Psoas muscle (tissue), 8 donors: ENCODE measurements around the gene MORN1. TPM values are rescaled to one million over a fixed set of nuclear protein-coding genes. Genes with fewer than 3 reads are reported as not detected.

ENCODE experiments used
- ATAC-seq, 4 donors: fragments of 200-7000 bp; cut with Tn5 transposase; one replicate each; pipeline ENCODE4 v1.9.1; 2020; ENCODE audit warnings: moderate library complexity in 3 of 4, mild to moderate bottlenecking in 2 of 4
- DNase-seq, 2 donors: peaks; one replicate each; pipeline ENCODE4 v3.0.0-alpha.2; 2020
- H3K27ac ChIP-seq: fragments of 200-600 bp; one replicate; pipeline ENCODE4 v1.8.0; 2022
- H3K27me3 ChIP-seq, 3 donors: fragments of 200-600 bp in 1 of 3; one replicate each; pipeline versions ENCODE4 v1.6.1 to v1.8.0; 2013 to 2022; ENCODE audit warnings: low read length in 2 of 3, mild to moderate bottlenecking in 2 of 3, moderate library complexity in 1 of 3; ENCODE audit not compliant: insufficient read depth in 3 of 3
- H3K36me3 ChIP-seq, 2 donors: fragments of 200-600 bp in 1 of 2; one replicate each; pipeline versions ENCODE4 v1.6.1 to v1.8.0; 2013 to 2022; ENCODE audit warnings: low read depth in 1 of 2, mild to moderate bottlenecking in 1 of 2, moderate library complexity in 1 of 2; ENCODE audit not compliant: insufficient read depth in 1 of 2
- H3K4me1 ChIP-seq: fragments of 200-600 bp; one replicate; pipeline ENCODE4 v1.8.0; 2022
- H3K4me3 ChIP-seq: fragments of 200-600 bp; one replicate; pipeline ENCODE4 v1.8.0; 2022; ENCODE audit warnings: mild to moderate bottlenecking
- H3K9me3 ChIP-seq: fragments of 200-600 bp; one replicate; pipeline ENCODE4 v1.8.0; 2022
- WGBS, 3 donors: extraction: QIAGEN DNeasy Blood & Tissue Kit; methylation state at CpG; one replicate each; pipeline versions ENCODE4 v1.1.6 to v1.1.7; 2013; 5-methylcytosine and 5-hydroxymethylcytosine counted together
- intact Hi-C, 2 donors: fragments of 100-400 bp; cut with DNase I; formaldehyde crosslinking; loops; one replicate each; pipeline versions ENCODE4 v1.11.0 to v1.14.2; 2022
- polyA plus RNA-seq, 3 donors: library from polyadenylated mRNA; stranded (reverse); fragments of 200-250 nt; gene quantifications; one replicate each; pipeline ENCODE4 v1.2.3, GENCODE V29; 2013
- total RNA-seq, 4 donors: library from RNA; stranded (reverse); fragmentation: NEBNext Ultra II Directional in 2 of 4; extraction: Animal tissue kit (Norgen Biotek cat#: 25700) in 2 of 4; gene quantifications; one replicate each; pipeline versions ENCODE4 v1.2.1 to v1.2.4, GENCODE V29; 2021 to 2023
- TF ChIP-seq, protein P1 (sequence below): fragments of 200-600 bp; IDR thresholded peaks from one replicate; pipeline ENCODE4 v1.8.0; 2022; ENCODE audit warnings: antibody characterized with exemption
- donor health status: healthy with polysubstance abuse.
- donor health status: DM: no; HTN: no; CAD: no; lungs with moderate emphysema.
- donor health status: Bipolar disorder and iron deficiency.
- donor health status: healthy.
- donor health status: DM: yes; HTN: yes; CAD: no.
- donor health status: DM: no; HTN: no; CAD: no.
- donor health status: DM: no; HTN: no; CAD: no.
- donor health status: DM: yes; HTN: yes; CAD: no.

MORN1 gene
- total and polyA plus RNA-seq, 7 donors, result 1.2 to 7.3 (median 4.2) TPM

DNA sequence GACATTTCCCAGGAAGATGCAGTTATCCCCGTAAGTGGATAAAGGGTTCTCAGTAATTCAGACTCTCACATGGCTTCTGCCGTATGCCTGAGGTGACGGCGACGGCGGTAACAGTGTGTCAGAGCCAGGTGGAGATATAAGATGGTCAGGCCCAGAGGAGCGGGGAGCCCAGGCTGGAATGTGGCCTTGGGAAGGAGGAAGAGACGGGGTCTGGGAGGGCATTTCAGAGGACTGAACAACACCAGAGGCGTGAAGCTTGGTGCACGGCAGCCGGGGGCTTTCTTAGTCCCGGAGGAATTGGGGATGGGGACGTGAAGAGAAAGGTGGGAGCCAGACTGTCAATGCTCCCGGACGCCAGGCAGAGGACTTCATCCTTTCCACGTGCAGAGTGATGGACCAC lies 1.3 kb upstream of the MORN1 start:
- ATAC-seq (no peak), DNase-seq (no peak)
- intact Hi-C loops, result loop anchor here in 1 of 2 donors (5.0 kb wide), 1 partner anchor 135 kb away; the partner anchor contains the start of gene PANK4
- Histone ChIP-seq H3K9me3 (no peaks in the 10 kb centered on the region), H3K27ac (peak overlapping the region; percentile 83), H3K36me3 (peaks cover 0 to 32% of the 10 kb centered on the region in 2 donors), H3K4me3 (peak overlapping the region; percentile 99), H3K27me3 (no peaks in the 10 kb centered on the region), H3K4me1 (peaks cover 31% of the 10 kb centered on the region)
- WGBS, 3 donors, result 32 to 47% (median 36%) methylated on average over 16 of the region's 16 CpGs
- TF ChIP-seq, protein P1, sequence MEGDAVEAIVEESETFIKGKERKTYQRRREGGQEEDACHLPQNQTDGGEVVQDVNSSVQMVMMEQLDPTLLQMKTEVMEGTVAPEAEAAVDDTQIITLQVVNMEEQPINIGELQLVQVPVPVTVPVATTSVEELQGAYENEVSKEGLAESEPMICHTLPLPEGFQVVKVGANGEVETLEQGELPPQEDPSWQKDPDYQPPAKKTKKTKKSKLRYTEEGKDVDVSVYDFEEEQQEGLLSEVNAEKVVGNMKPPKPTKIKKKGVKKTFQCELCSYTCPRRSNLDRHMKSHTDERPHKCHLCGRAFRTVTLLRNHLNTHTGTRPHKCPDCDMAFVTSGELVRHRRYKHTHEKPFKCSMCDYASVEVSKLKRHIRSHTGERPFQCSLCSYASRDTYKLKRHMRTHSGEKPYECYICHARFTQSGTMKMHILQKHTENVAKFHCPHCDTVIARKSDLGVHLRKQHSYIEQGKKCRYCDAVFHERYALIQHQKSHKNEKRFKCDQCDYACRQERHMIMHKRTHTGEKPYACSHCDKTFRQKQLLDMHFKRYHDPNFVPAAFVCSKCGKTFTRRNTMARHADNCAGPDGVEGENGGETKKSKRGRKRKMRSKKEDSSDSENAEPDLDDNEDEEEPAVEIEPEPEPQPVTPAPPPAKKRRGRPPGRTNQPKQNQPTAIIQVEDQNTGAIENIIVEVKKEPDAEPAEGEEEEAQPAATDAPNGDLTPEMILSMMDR, result no peak

DNA sequence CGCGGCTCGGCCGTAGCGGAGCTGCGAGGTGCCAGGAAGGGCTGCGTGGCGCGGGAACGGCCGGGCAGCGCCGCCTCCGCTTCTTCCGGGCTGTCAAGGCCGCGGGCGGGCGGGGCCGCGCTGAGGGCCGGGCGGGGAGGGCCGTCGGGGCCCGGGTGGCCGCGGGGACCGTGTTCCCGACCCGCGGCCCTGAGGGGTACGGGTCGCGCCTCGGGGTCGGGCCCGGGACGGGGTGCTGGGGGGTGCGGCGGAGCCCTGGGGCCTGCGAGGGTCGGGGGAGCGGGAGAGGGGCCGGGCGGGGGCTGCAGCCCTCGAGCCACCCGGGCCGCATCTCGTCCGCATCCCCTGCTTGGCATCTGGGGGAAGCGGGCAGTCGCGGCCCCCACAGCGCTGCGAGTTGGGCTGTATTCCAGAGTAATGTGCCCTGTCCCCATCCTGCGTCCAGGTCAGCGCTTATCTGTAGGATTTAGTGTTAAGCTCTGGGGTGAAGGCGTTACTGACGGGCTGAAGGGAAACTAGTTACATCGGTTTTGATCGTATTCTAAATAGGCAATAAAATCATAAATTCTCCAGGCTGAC lies 666 bp upstream of the MORN1 start:
- Histone ChIP-seq H3K9me3 (no peaks in the 10 kb centered on the region), H3K36me3 (peaks cover 0 to 31% of the 10 kb centered on the region in 2 donors), H3K4me3 (peak overlapping the region; percentile 99), H3K4me1 (peaks cover 31% of the 10 kb centered on the region), H3K27me3 (no peaks in the 10 kb centered on the region), H3K27ac (peak overlapping the region; percentile 83)
- DNase-seq (no peak), ATAC-seq (peak in 2 of 4 donors; percentile 25 to 40)
- intact Hi-C loops, result loop anchor here in 1 of 2 donors (5.0 kb wide), 1 partner anchor 135 kb away; the partner anchor contains the start of gene PANK4
- TF ChIP-seq, protein P1, result no peak
- WGBS, 3 donors, result 1 to 2% (median 1%) methylated on average over 11 to 62 of the region's 62 CpGs

DNA sequence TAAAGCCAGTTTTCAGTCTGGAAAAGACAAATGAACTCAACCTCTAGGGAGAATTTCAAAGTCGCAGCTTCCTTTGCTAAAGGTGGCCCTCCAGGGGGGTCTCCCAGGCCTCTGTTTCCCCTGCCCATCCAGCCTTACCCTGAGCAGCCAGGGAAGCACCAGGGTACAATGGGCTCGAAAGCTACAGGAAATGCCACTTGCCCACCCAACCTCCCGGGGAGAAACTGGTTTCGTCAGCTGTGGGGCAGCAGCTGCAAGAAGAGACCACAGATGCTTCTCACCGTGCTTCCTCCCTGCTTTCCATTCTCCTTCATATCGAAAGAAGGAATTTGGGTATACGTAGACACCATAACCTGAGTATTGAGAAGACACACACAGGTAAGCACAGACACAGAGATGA lies 1.7 kb downstream of the MORN1 start:
- Histone ChIP-seq H3K9me3 (no peaks in the 10 kb centered on the region), H3K36me3 (peaks cover 0 to 12% of the 10 kb centered on the region in 2 donors), H3K27me3 (no peaks in the 10 kb centered on the region), H3K27ac (no peak overlapping the region), H3K4me3 (no peak overlapping the region), H3K4me1 (peaks cover 31% of the 10 kb centered on the region)
- TF ChIP-seq, protein P1, result no peak
- ATAC-seq (no peak), DNase-seq (peak in 1 of 2 donors; percentile 29)
- 79 to 84% (median 82%) methylated on average over 7 of the region's 7 CpGs for WGBS, 3 donors
- intact Hi-C loops, result loop anchor here in 1 of 2 donors (5.0 kb wide), 1 partner anchor 138 kb away; the partner anchor contains the start of gene PANK4

DNA sequence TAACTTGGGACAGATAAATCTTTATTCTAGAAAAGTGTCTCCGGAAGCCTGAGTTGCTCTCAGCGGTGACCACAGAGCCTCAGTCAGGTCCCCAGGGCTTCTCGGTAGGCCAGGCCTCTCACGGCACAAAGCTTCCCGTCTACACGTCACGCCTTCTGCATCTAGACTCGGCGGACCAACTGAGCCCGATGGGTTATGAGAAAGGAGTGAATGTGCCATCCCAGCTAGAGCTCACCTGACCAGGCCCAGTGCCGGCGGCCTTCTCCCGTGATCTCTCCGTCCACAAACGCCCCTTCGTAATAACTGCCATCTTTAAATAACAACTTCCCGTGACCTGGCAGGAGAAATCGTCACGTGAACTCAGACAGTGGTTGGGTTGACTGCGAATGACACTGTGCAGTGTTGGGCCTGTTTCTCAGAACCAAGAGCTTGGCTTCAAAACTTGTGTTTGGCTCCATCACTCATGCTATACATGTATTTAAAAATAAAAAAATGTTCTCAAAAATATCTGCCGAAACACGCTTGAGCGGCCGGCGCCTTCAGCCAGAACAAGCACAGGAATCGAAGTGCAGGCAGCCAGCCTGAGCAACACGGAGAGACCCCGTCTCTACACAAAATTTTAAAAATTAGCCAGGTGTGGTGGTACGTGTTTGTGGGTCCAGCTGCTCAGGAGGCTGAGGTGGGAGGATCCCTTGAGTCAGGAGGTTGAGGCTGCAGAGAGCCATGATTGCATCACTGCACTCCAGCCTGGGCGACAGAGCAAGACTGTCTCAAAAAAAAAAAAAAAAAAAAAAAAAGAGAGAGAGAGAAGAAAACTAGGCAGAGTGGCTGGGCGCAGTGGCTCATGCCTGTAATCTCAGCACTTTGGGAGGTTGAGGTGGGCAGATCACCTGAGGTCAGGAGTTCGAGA lies 3.1 kb downstream of the MORN1 start:
- Histone ChIP-seq H3K9me3 (no peaks in the 10 kb centered on the region), H3K4me1 (peaks cover 18% of the 10 kb centered on the region), H3K36me3 (peaks cover 0 to 7% of the 10 kb centered on the region in 2 donors), H3K27ac (peak overlapping the region; percentile 50), H3K27me3 (no peaks in the 10 kb centered on the region), H3K4me3 (no peak overlapping the region)
- no peak for ATAC-seq
- TF ChIP-seq, protein P1, result no peak
- DNase-seq, result peak in 1 of 2 donors; percentile 51
- intact Hi-C loops, result no loop called here
- WGBS, 3 donors, result 88 to 91% (median 90%) methylated on average over 32 of the region's 32 CpGs
